Ovary (tissue), 9 donors: Measurements from ENCODE around the gene ST6GALNAC3. TPM values are rescaled to one million over a fixed set of nuclear protein-coding genes. Genes with fewer than 3 reads are reported as not detected.

Experiments
- DNase-seq, 5 donors: peaks; one replicate each; pipeline ENCODE4 v3.0.0-alpha.2; 2019 to 2020
- H3K27ac ChIP-seq, 2 donors: fragments of 200-600 bp; one replicate each; pipeline versions ENCODE4 v1.5.1 to v1.8.0; 2019 to 2022
- H3K27me3 ChIP-seq: fragments of 200-600 bp; one replicate; pipeline ENCODE4 v1.8.0; 2022
- H3K36me3 ChIP-seq: fragments of 200-600 bp; sonication (generic); one replicate; pipeline ENCODE4 v1.5.1; 2019
- H3K4me1 ChIP-seq: one replicate; pipeline ENCODE4 v1.8.1; 2013; ENCODE audit warnings: mild to moderate bottlenecking, moderate library complexity; ENCODE audit not compliant: insufficient read depth
- H3K4me3 ChIP-seq: fragments of 200-600 bp; sonication (generic); one replicate; pipeline ENCODE4 v1.5.1; 2017
- H3K9me3 ChIP-seq, 2 donors: fragments of 200-600 bp in 1 of 2; sonication (generic) in 1 of 2; one replicate each; pipeline versions ENCODE4 v1.5.1 to v1.8.1; 2013 to 2019; ENCODE audit warnings: mild to moderate bottlenecking in 1 of 2, moderate library complexity in 1 of 2
- CTCF ChIP-seq, 3 donors: fragments of 450-650 bp in 2 of 3; fragments of 200-600 bp in 1 of 3; IDR thresholded peaks; one replicate each; pipeline versions ENCODE4 v1.5.1 to v1.8.0; 2016 to 2022; ENCODE audit warnings: antibody characterized with exemption in 3 of 3, mild to moderate bottlenecking in 1 of 3
- EP300 ChIP-seq: sonication (generic); formaldehyde crosslinking; IDR thresholded peaks from one replicate; pipeline ENCODE4 v1.6.1; 2017; ENCODE audit warnings: antibody characterized with exemption
- POLR2A ChIP-seq: fragments of 450-650 bp; IDR thresholded peaks from one replicate; pipeline ENCODE4 v1.6.1; 2017; ENCODE audit warnings: antibody characterized with exemption, mild to moderate bottlenecking, moderate library complexity
- WGBS, 3 donors: extraction: QIAGEN DNeasy Blood & Tissue Kit in 1 of 3; methylation state at CpG; one replicate each; pipeline versions ENCODE4 v1.1.5 to v1.1.7; 2013 to 2017; 5-methylcytosine and 5-hydroxymethylcytosine counted together
- intact Hi-C, 4 donors: fragments of 100-400 bp; cut with DNase I; formaldehyde crosslinking; loops; one replicate each; pipeline versions ENCODE4 v1.11.0 to v1.15.1; 2022 to 2023
- polyA plus RNA-seq, 2 donors: library from polyadenylated mRNA; stranded (reverse); fragments of 200-250 nt in 1 of 2; fragments of 350-450 nt in 1 of 2; fragmentation: Illumina TruSeq in 1 of 2; extraction: RNeasy Lipid Tissue Mini Kit (QIAGEN cat#74804) in 1 of 2; gene quantifications; one replicate each; pipeline ENCODE4 v1.2.3, GENCODE V29; 2013 to 2014
- total RNA-seq, 7 donors: library from RNA; depleted of rRNA in 2 of 7; stranded (reverse); fragments of >200 nt in 2 of 7; fragmentation: NEBNext Ultra II Directional in 3 of 7; extraction: Animal tissue kit (Norgen Biotek cat#: 25700) in 3 of 7; gene quantifications; one replicate each; pipeline versions ENCODE4 v1.1.0 to v1.2.4, GENCODE V29; 2016 to 2023
- donor health status: DM: no; HTN: no; CAD: no; lungs with moderate emphysema.
- donor health status: DM: no; HTN: no; CAD: no.
- donor health status: Bipolar disorder and iron deficiency.
- donor health status: DM: yes; HTN: yes; CAD: no.
- donor health status: DM: no; HTN: no; CAD: no.
- donor health status: DM: yes; HTN: yes; CAD: no.

The ST6GALNAC3 gene
- total and polyA plus RNA-seq, 9 donors, result 1.9 to 6.7 (median 4.0) TPM

GRCh38 chr1:76082062-76082461 is 7.5 kb downstream of the ST6GALNAC3 start:
- Histone ChIP-seq H3K36me3 (no peaks in the 10 kb centered on the region), H3K27ac (no peak overlapping the region), H3K4me1 (no peaks in the 10 kb centered on the region), H3K27me3 (no peaks in the 10 kb centered on the region), H3K4me3 (no peak overlapping the region), H3K9me3 (no peaks in the 10 kb centered on the region)
- TF ChIP-seq CTCF (IDR thresholded peaks at IDR 0.05) (no peak), EP300 (no peak), POLR2A (no peak)
- 88 to 93% (median 91%) methylated on average over 4 of the region's 4 CpGs for WGBS, 3 donors
- DNase-seq, result no peak
- intact Hi-C loops, result no loop called here

GRCh38 chr1:76083189-76083588 is 8.6 kb downstream of the ST6GALNAC3 start:
- H3K4me1 ChIP-seq, result no peaks in the 10 kb centered on the region
- 90 to 95% (median 92%) methylated on average over 10 of the region's 10 CpGs for WGBS, 3 donors
- no peak for DNase-seq
- H3K4me3 ChIP-seq, result no peak overlapping the region
- no peak overlapping the region for H3K27ac ChIP-seq
- no peaks in the 10 kb centered on the region for H3K27me3 ChIP-seq
- no peaks in the 10 kb centered on the region for H3K9me3 ChIP-seq
- TF ChIP-seq POLR2A (no peak), CTCF (IDR thresholded peaks at IDR 0.05) (no peak), EP300 (no peak)
- intact Hi-C loops, result no loop called here
- no peaks in the 10 kb centered on the region for H3K36me3 ChIP-seq

- TF ChIP-seq POLR2A (no peak), CTCF (IDR thresholded peaks at IDR 0.05) (no peak), EP300 (no peak)
- Histone ChIP-seq H3K27ac (no peak overlapping the region), H3K4me3 (no peak overlapping the region), H3K4me1 (no peaks in the 10 kb centered on the region), H3K36me3 (no peaks in the 10 kb centered on the region), H3K9me3 (no peaks in the 10 kb centered on the region), H3K27me3 (no peaks in the 10 kb centered on the region)
- DNase-seq, result no peak
- WGBS, 3 donors, result 57 to 63% (median 58%) methylated on average over 4 of the region's 4 CpGs
- intact Hi-C loops, result no loop called here
Observed at GRCh38 chr1:76084029-76084627, 9.6 kb downstream of the ST6GALNAC3 start.

GRCh38 chr1:76084685-76085084 is 10.1 kb downstream of the ST6GALNAC3 start:
- 77 to 84% (median 83%) methylated on average over 3 of the region's 3 CpGs for WGBS, 3 donors

More at GRCh38 chr1:76084685-76085084, 10.1 kb downstream of the ST6GALNAC3 start:
- Histone ChIP-seq H3K36me3 (no peaks in the 10 kb centered on the region), H3K9me3 (no peaks in the 10 kb centered on the region), H3K4me1 (no peaks in the 10 kb centered on the region), H3K27ac (no peak overlapping the region), H3K4me3 (no peak overlapping the region), H3K27me3 (no peaks in the 10 kb centered on the region)
- DNase-seq, result no peak
- intact Hi-C loops, result no loop called here
- TF ChIP-seq EP300 (no peak), POLR2A (no peak), CTCF (IDR thresholded peaks at IDR 0.05) (no peak)
